WTC11 (cell line): Measurements from ENCODE around the gene ZMIZ1. TPM values are rescaled to one million over a fixed set of nuclear protein-coding genes. Genes with fewer than 3 reads are reported as not detected.

ENCODE experiments used
- ATAC-seq: fragments of 200-7000 bp; cut with Tn5 transposase; 2 replicates; pipeline ENCODE4 v1.10.0; 2021; ENCODE audit warnings: mild to moderate bottlenecking, moderate library complexity
- CTCF ChIA-PET: fragments of 300-600 bp; sonication (Branson Sonifier 250); formaldehyde crosslinking; loops from one replicate; lab custom pipeline; 2021; ENCODE audit warnings: antibody characterized with exemption; lab: Charles Lee
- POLR2A ChIA-PET: fragments of 350-600 bp; sonication (Branson Sonifier 250); formaldehyde crosslinking; loops from one replicate; lab custom pipeline; 2021; ENCODE audit warnings: antibody characterized with exemption; lab: Charles Lee
- DNase-seq: peaks from one replicate; pipeline ENCODE4 v3.0.0; 2021; ENCODE audit warnings: low spot score
- H3K27ac Mint-ChIP-seq: 2 replicates; pipeline ENCODE4 v1.8.0; 2021; ENCODE audit warnings: mixed read lengths
- H3K27me3 Mint-ChIP-seq: 2 replicates; pipeline ENCODE4 v1.8.0; 2021; ENCODE audit warnings: low read depth, mild to moderate bottlenecking, moderate library complexity, mixed read lengths
- H3K36me3 Mint-ChIP-seq: 2 replicates; pipeline ENCODE4 v1.8.0; 2021; ENCODE audit warnings: mixed read lengths
- H3K4me1 Mint-ChIP-seq: 2 replicates; pipeline ENCODE4 v1.8.0; 2022; ENCODE audit warnings: mixed read lengths
- H3K4me3 Mint-ChIP-seq: 2 replicates; pipeline ENCODE4 v1.8.0; 2021; ENCODE audit warnings: mild to moderate bottlenecking, moderate library complexity, mixed read lengths
- H3K9me3 Mint-ChIP-seq: 2 replicates; pipeline ENCODE4 v1.8.0; 2021; ENCODE audit warnings: mixed read lengths
- ESRRA ChIP-seq: sonication (generic); formaldehyde crosslinking; IDR thresholded peaks from 2 replicates; pipeline ENCODE4 v1.8.1; 2022; ENCODE audit warnings: mild to moderate bottlenecking, missing genetic modification reagents, borderline replicate concordance
- GABPB1 ChIP-seq: sonication (generic); formaldehyde crosslinking; IDR thresholded peaks from 2 replicates; pipeline ENCODE4 v1.8.1; 2023; ENCODE audit warnings: mild to moderate bottlenecking, missing genetic modification reagents
- GRHL2 ChIP-seq: fragments of 250-450 bp; sonication (Bioruptor Pico); IDR thresholded peaks from 2 replicates; pipeline ENCODE4 v1.8.0; 2022; ENCODE audit warnings: mild to moderate bottlenecking, moderate library complexity; ENCODE audit not compliant: insufficient replicate concordance, severe bottlenecking
- GTF2I ChIP-seq: fragments of 250-450 bp; sonication (Bioruptor Pico); conservative IDR thresholded peaks from 2 replicates; pipeline ENCODE4 v1.4.0; 2021; ENCODE audit warnings: mild to moderate bottlenecking
- JAZF1 ChIP-seq: fragments of 250-450 bp; sonication (Bioruptor Pico); IDR thresholded peaks from 2 replicates; pipeline ENCODE4 v1.9.0; 2021; ENCODE audit warnings: moderate library complexity, mild to moderate bottlenecking, inconsistent platforms
- RELA ChIP-seq: sonication (generic); formaldehyde crosslinking; IDR thresholded peaks from 2 replicates; pipeline ENCODE4 v1.8.1; 2022; ENCODE audit warnings: missing genetic modification reagents, mild to moderate bottlenecking, borderline replicate concordance
- SMAD4 ChIP-seq: sonication (generic); formaldehyde crosslinking; IDR thresholded peaks from 2 replicates; pipeline ENCODE4 v1.8.0; 2022; ENCODE audit warnings: mild to moderate bottlenecking, missing genetic modification reagents
- TP53 ChIP-seq: sonication (generic); formaldehyde crosslinking; IDR thresholded peaks from 2 replicates; pipeline ENCODE4 v1.8.1; 2023; ENCODE audit warnings: mild to moderate bottlenecking, missing genetic modification reagents
- ZNF263 ChIP-seq: sonication (generic); formaldehyde crosslinking; IDR thresholded peaks from 2 replicates; pipeline ENCODE4 v1.8.1; 2022; ENCODE audit warnings: low read depth, mild to moderate bottlenecking, moderate library complexity, missing genetic modification reagents
- total RNA-seq: library from RNA; stranded (reverse); gene quantifications from 3 replicates; pipeline ENCODE4 v1.2.3, GENCODE V29; 2021
- TF ChIP-seq, protein P1 (sequence below): sonication (generic); formaldehyde crosslinking; IDR thresholded peaks from 2 replicates; pipeline ENCODE4 v1.8.0; 2023; ENCODE audit warnings: mild to moderate bottlenecking, missing genetic modification reagents
- TF ChIP-seq, protein P2 (sequence below): sonication (generic); formaldehyde crosslinking; IDR thresholded peaks from 2 replicates; pipeline ENCODE4 v1.8.1; 2023; ENCODE audit warnings: mild to moderate bottlenecking, missing genetic modification reagents
- TF ChIP-seq, protein P3 (sequence below): sonication (generic); formaldehyde crosslinking; IDR thresholded peaks from 2 replicates; pipeline ENCODE4 v1.8.1; 2023; ENCODE audit warnings: mild to moderate bottlenecking, missing genetic modification reagents, moderate library complexity
- TF ChIP-seq, protein P4 (sequence below): sonication (generic); formaldehyde crosslinking; IDR thresholded peaks from 2 replicates; pipeline ENCODE4 v1.8.1; 2022; ENCODE audit warnings: missing genetic modification reagents, borderline replicate concordance
- TF ChIP-seq, protein P5 (sequence below): sonication (generic); formaldehyde crosslinking; IDR thresholded peaks from 2 replicates; pipeline ENCODE4 v1.8.1; 2022; ENCODE audit warnings: mild to moderate bottlenecking, moderate library complexity, missing genetic modification reagents
- TF ChIP-seq, protein P6 (sequence below): sonication (generic); formaldehyde crosslinking; IDR thresholded peaks from 2 replicates; pipeline ENCODE4 v1.8.0; 2022; ENCODE audit warnings: mild to moderate bottlenecking, missing genetic modification reagents
- TF ChIP-seq, protein P7 (sequence below): sonication (generic); formaldehyde crosslinking; IDR thresholded peaks from 2 replicates; pipeline ENCODE4 v1.8.1; 2023; ENCODE audit warnings: mild to moderate bottlenecking, missing genetic modification reagents
- TF ChIP-seq, protein P8 (sequence below): sonication (generic); formaldehyde crosslinking; IDR thresholded peaks from 2 replicates; pipeline ENCODE4 v1.8.1; 2022; ENCODE audit warnings: low read depth, missing genetic modification reagents, borderline replicate concordance
- TF ChIP-seq, protein P9 (sequence below): fragments of 250-450 bp; sonication (Bioruptor Pico); IDR thresholded peaks from 2 replicates; pipeline ENCODE4 v1.9.0; 2021; ENCODE audit warnings: mild to moderate bottlenecking

Gene ZMIZ1
- total RNA-seq, 1 experiment from 2014 or later: 44.4 TPM

DNA sequence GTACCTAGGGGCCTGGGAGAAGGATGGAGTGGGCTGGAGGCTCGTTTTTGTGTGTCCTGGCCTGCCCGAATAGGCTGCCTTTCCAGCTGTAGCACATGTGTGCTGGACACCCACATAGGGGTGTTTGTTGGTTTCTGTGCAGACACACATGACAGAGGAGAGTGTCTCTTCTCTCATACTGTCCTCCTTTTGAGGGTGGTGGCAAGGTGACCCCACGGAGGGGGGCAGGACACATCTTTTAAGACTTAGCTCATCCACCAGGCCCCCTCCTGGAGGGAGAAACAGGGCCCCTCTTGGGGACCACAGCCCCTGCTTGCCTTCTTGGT lies 206.3 kb downstream of the ZMIZ1 start (continued):
- TF ChIP-seq, protein P1, sequence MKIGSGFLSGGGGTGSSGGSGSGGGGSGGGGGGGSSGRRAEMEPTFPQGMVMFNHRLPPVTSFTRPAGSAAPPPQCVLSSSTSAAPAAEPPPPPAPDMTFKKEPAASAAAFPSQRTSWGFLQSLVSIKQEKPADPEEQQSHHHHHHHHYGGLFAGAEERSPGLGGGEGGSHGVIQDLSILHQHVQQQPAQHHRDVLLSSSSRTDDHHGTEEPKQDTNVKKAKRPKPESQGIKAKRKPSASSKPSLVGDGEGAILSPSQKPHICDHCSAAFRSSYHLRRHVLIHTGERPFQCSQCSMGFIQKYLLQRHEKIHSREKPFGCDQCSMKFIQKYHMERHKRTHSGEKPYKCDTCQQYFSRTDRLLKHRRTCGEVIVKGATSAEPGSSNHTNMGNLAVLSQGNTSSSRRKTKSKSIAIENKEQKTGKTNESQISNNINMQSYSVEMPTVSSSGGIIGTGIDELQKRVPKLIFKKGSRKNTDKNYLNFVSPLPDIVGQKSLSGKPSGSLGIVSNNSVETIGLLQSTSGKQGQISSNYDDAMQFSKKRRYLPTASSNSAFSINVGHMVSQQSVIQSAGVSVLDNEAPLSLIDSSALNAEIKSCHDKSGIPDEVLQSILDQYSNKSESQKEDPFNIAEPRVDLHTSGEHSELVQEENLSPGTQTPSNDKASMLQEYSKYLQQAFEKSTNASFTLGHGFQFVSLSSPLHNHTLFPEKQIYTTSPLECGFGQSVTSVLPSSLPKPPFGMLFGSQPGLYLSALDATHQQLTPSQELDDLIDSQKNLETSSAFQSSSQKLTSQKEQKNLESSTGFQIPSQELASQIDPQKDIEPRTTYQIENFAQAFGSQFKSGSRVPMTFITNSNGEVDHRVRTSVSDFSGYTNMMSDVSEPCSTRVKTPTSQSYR (CRISPR knock-in tag): no peak
- TF ChIP-seq, protein P2, sequence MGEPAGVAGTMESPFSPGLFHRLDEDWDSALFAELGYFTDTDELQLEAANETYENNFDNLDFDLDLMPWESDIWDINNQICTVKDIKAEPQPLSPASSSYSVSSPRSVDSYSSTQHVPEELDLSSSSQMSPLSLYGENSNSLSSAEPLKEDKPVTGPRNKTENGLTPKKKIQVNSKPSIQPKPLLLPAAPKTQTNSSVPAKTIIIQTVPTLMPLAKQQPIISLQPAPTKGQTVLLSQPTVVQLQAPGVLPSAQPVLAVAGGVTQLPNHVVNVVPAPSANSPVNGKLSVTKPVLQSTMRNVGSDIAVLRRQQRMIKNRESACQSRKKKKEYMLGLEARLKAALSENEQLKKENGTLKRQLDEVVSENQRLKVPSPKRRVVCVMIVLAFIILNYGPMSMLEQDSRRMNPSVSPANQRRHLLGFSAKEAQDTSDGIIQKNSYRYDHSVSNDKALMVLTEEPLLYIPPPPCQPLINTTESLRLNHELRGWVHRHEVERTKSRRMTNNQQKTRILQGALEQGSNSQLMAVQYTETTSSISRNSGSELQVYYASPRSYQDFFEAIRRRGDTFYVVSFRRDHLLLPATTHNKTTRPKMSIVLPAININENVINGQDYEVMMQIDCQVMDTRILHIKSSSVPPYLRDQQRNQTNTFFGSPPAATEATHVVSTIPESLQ: no peak
- TF ChIP-seq, protein P3, sequence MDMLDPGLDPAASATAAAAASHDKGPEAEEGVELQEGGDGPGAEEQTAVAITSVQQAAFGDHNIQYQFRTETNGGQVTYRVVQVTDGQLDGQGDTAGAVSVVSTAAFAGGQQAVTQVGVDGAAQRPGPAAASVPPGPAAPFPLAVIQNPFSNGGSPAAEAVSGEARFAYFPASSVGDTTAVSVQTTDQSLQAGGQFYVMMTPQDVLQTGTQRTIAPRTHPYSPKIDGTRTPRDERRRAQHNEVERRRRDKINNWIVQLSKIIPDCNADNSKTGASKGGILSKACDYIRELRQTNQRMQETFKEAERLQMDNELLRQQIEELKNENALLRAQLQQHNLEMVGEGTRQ (CRISPR knock-in tag): no peak
- TF ChIP-seq JAZF1: no peak
- TF ChIP-seq, protein P4, sequence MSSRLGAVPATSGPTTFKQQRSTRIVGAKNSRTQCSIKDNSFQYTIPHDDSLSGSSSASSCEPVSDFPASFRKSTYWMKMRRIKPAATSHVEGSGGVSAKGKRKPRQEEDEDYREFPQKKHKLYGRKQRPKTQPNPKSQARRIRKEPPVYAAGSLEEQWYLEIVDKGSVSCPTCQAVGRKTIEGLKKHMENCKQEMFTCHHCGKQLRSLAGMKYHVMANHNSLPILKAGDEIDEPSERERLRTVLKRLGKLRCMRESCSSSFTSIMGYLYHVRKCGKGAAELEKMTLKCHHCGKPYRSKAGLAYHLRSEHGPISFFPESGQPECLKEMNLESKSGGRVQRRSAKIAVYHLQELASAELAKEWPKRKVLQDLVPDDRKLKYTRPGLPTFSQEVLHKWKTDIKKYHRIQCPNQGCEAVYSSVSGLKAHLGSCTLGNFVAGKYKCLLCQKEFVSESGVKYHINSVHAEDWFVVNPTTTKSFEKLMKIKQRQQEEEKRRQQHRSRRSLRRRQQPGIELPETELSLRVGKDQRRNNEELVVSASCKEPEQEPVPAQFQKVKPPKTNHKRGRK (CRISPR knock-in tag): no peak
- TF ChIP-seq GRHL2 (CRISPR knock-in tag): no peak

DNA sequence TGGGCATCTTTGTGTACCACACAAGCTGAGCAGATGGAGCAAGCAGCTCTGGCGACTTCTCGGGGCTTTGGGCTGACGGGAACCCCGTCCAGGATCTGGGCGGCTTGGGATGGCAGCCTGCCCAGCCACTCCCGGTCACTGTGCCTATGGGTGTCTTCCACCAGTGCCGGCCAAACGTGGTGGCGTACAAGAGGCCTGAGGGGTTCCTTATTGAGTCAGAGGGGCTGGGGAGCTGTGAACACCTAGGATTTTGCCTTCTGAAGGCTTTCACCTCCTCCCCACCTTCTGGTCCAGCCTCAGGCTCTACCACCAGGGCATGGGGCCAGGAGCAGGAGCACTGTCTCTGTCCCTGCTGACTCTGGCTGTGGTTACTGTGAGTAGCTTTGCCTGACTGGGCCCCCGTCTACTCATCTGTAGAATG lies 206.7 kb downstream of the ZMIZ1 start:
- ATAC-seq: no peak
- CTCF ChIA-PET: no interaction called here
- no peak for DNase-seq
- no peaks in the 10 kb centered on the region for H3K27me3 Mint-ChIP-seq
- H3K4me3 Mint-ChIP-seq: no peak overlapping the region
- H3K36me3 Mint-ChIP-seq: peaks cover 13% of the 10 kb centered on the region
- no peaks in the 10 kb centered on the region; the same call in 1 of the 2 replicates for H3K4me1 Mint-ChIP-seq
- no peaks in the 10 kb centered on the region for H3K9me3 Mint-ChIP-seq
- no peak overlapping the region for H3K27ac Mint-ChIP-seq
- POLR2A ChIA-PET: no interaction called here
- TF ChIP-seq, protein P5, sequence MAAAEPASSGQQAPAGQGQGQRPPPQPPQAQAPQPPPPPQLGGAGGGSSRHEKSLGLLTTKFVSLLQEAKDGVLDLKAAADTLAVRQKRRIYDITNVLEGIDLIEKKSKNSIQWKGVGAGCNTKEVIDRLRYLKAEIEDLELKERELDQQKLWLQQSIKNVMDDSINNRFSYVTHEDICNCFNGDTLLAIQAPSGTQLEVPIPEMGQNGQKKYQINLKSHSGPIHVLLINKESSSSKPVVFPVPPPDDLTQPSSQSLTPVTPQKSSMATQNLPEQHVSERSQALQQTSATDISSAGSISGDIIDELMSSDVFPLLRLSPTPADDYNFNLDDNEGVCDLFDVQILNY: no peak
- TF ChIP-seq ZNF263 (CRISPR knock-in tag): no peak
- TF ChIP-seq GRHL2 (CRISPR knock-in tag): no peak
- TF ChIP-seq ESRRA (CRISPR knock-in tag): no peak
- TF ChIP-seq GABPB1 (CRISPR knock-in tag): no peak
- TF ChIP-seq RELA: no peak
- TF ChIP-seq, protein P6, sequence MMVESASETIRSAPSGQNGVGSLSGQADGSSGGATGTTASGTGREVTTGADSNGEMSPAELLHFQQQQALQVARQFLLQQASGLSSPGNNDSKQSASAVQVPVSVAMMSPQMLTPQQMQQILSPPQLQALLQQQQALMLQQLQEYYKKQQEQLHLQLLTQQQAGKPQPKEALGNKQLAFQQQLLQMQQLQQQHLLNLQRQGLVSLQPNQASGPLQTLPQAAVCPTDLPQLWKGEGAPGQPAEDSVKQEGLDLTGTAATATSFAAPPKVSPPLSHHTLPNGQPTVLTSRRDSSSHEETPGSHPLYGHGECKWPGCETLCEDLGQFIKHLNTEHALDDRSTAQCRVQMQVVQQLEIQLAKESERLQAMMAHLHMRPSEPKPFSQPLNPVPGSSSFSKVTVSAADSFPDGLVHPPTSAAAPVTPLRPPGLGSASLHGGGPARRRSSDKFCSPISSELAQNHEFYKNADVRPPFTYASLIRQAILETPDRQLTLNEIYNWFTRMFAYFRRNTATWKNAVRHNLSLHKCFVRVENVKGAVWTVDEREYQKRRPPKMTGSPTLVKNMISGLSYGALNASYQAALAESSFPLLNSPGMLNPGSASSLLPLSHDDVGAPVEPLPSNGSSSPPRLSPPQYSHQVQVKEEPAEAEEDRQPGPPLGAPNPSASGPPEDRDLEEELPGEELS (CRISPR knock-in tag): no peak
- TF ChIP-seq, protein P7, sequence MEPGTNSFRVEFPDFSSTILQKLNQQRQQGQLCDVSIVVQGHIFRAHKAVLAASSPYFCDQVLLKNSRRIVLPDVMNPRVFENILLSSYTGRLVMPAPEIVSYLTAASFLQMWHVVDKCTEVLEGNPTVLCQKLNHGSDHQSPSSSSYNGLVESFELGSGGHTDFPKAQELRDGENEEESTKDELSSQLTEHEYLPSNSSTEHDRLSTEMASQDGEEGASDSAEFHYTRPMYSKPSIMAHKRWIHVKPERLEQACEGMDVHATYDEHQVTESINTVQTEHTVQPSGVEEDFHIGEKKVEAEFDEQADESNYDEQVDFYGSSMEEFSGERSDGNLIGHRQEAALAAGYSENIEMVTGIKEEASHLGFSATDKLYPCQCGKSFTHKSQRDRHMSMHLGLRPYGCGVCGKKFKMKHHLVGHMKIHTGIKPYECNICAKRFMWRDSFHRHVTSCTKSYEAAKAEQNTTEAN (CRISPR knock-in tag): no peak
- TF ChIP-seq, protein P8, sequence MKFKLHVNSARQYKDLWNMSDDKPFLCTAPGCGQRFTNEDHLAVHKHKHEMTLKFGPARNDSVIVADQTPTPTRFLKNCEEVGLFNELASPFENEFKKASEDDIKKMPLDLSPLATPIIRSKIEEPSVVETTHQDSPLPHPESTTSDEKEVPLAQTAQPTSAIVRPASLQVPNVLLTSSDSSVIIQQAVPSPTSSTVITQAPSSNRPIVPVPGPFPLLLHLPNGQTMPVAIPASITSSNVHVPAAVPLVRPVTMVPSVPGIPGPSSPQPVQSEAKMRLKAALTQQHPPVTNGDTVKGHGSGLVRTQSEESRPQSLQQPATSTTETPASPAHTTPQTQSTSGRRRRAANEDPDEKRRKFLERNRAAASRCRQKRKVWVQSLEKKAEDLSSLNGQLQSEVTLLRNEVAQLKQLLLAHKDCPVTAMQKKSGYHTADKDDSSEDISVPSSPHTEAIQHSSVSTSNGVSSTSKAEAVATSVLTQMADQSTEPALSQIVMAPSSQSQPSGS (CRISPR knock-in tag): no peak
- TF ChIP-seq, protein P9, sequence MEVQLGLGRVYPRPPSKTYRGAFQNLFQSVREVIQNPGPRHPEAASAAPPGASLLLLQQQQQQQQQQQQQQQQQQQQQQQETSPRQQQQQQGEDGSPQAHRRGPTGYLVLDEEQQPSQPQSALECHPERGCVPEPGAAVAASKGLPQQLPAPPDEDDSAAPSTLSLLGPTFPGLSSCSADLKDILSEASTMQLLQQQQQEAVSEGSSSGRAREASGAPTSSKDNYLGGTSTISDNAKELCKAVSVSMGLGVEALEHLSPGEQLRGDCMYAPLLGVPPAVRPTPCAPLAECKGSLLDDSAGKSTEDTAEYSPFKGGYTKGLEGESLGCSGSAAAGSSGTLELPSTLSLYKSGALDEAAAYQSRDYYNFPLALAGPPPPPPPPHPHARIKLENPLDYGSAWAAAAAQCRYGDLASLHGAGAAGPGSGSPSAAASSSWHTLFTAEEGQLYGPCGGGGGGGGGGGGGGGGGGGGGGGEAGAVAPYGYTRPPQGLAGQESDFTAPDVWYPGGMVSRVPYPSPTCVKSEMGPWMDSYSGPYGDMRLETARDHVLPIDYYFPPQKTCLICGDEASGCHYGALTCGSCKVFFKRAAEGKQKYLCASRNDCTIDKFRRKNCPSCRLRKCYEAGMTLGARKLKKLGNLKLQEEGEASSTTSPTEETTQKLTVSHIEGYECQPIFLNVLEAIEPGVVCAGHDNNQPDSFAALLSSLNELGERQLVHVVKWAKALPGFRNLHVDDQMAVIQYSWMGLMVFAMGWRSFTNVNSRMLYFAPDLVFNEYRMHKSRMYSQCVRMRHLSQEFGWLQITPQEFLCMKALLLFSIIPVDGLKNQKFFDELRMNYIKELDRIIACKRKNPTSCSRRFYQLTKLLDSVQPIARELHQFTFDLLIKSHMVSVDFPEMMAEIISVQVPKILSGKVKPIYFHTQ (CRISPR knock-in tag): no peak
- TF ChIP-seq SMAD4 (CRISPR knock-in tag): no peak
- TF ChIP-seq, protein P3 (CRISPR knock-in tag): no peak
- no peak for TF ChIP-seq GTF2I (CRISPR knock-in tag)
- no peak for TF ChIP-seq TP53 (CRISPR knock-in tag)
